Measurements from ENCODE around the gene LARGE1. TPM values are rescaled to one million over a fixed set of nuclear protein-coding genes. Genes with fewer than 3 reads are reported as not detected.

The LARGE1 gene
- polyA plus RNA-seq, 3 donors from 2014 or later: 0.04 to 0.29 TPM; not detected in 1

DNA sequence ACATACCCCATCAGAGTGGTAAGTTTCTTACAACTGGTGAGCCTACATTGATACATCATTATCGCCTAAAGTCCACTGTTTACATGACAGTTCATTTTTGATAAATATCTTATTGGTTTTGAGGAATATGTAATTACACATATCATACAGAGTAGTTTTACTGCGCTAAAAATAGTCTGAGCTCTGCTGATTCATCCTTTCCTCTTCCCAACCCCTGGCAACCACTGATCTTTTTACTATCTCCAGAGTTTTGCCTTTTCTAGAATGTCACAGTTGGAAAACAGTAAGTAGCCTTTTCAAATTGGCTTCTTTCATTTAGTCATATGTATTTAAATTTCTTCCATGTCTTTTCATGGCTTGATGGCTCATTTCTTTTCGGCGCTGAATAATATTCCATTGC is 112.8 kb downstream of the LARGE1 start:
- no peaks in the 10 kb centered on the region for H3K36me3 Mint-ChIP-seq
- peaks cover 0 to 2% (median 1%) of the 10 kb centered on the region in 3 donors for H3K27me3 Mint-ChIP-seq (ENCODE audit: low read depth in 3 of 3)
- H3K4me3 Mint-ChIP-seq: no peak overlapping the region
- peaks cover 0 to 4% of the 10 kb centered on the region in 2 donors for H3K4me1 Mint-ChIP-seq
- H3K27ac Mint-ChIP-seq: no peak overlapping the region
- no peak for DNase-seq
- H3K9me3 Mint-ChIP-seq: peaks cover 0 to 4% (median under 1%) of the 10 kb centered on the region in 6 donors

DNA sequence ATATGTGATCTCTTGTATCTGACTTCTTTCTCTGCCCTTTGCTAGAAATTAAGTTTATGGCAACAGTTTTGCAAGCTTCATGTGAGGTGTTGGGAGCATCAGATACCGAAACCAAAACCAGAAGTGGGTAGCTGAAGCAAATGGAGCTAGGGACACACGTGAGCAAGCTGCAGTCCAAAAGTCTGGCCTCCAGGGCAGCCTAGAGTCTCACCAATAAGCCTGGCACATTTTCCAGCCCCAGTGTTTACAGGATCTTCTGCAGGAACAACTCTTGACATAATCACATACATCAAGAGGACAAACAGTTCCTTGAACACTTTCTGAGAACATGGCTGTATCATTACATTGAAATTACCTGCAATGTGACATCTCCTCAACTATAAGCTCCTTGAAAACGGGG is 114.1 kb downstream of the LARGE1 start:
- Mint-ChIP-seq H3K27me3 (ENCODE audit: low read depth in 3 of 3) (peaks cover 0 to 1% (median 0%) of the 10 kb centered on the region in 3 donors), H3K9me3 (peaks cover 0 to 5% (median 1%) of the 10 kb centered on the region in 6 donors), H3K4me1 (peaks cover 0 to 1% of the 10 kb centered on the region in 2 donors), H3K4me3 (no peak overlapping the region), H3K27ac (no peak overlapping the region), H3K36me3 (no peaks in the 10 kb centered on the region)
- no peak for DNase-seq

DNA sequence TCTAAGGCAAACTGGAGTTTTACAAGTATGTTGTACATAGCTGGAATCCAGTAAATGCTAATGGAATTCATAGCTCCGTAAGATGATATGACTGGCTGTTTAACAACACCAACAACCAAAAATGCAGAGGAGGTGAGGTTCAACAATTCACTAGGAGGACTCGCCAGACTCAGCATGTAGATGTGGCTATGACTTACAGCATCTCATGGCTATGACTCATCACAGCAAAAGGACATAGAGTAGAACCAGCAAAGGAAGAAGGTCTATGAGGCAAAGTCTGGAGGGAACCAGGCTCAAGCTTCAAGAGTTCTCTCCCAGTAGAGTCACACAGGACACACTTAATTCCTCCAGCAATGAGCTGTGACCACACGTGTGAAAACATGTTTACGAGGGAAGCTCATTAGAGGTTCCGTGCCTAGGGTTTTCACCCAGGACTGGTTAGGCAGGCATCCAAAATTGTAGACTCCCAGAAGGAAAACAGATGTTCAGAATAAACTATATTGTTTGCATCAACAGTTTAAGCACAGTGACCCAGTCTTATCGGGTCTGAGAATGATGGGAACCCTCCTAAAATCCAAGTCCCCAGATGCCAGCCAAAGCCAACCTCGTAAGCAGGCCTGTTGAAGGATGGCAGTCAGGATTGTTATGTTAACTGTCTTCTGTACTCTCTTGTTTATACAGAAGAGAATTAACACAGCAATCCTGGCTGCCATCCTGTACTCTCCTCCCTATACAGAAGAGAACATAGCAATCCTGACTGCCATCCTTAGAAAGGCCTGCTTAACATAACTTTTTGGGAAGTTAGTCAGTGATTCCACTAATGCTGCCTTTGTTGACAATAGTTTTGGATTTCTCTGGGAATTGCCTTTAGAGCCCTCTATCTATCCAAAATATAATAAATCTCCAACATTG is 116.6 kb downstream of the LARGE1 start:
- peaks cover 0 to 1% (median 0%) of the 10 kb centered on the region in 3 donors for H3K27me3 Mint-ChIP-seq (ENCODE audit: low read depth in 3 of 3)
- no peak overlapping the region for H3K4me3 Mint-ChIP-seq
- peaks cover 0 to 6% (median 2%) of the 10 kb centered on the region in 6 donors for H3K9me3 Mint-ChIP-seq
- no peak for DNase-seq
- H3K4me1 Mint-ChIP-seq: peaks cover 0 to 1% of the 10 kb centered on the region in 2 donors
- H3K27ac Mint-ChIP-seq: no peak overlapping the region
- no peaks in the 10 kb centered on the region for H3K36me3 Mint-ChIP-seq

DNA sequence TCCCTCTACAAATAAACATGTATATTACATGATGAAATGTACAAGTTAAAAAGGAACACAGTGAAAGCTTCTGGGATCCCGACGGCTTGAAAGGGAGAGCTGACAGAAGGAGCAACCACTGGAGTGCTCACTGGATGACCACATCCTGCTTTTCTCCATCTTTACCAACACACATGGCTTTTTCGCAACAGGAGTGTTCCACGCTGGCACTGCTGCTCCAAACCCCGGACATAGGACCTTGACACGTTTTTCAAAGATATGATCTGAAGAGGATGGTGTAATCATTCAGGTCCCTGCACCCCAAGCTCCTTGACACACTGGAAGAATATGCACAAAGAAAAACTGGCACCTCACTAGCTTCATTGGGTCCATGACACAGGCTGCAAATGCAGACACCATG is 121.9 kb downstream of the LARGE1 start:
- H3K4me3 Mint-ChIP-seq: no peak overlapping the region
- DNase-seq: no peak
- peaks cover 0 to 4% (median 1%) of the 10 kb centered on the region in 3 donors for H3K27me3 Mint-ChIP-seq (ENCODE audit: low read depth in 3 of 3)
- H3K36me3 Mint-ChIP-seq: no peaks in the 10 kb centered on the region
- H3K9me3 Mint-ChIP-seq: peaks cover 2 to 11% (median 5%) of the 10 kb centered on the region in 6 donors
- no peak overlapping the region for H3K27ac Mint-ChIP-seq
- H3K4me1 Mint-ChIP-seq: no peaks in the 10 kb centered on the region

DNA sequence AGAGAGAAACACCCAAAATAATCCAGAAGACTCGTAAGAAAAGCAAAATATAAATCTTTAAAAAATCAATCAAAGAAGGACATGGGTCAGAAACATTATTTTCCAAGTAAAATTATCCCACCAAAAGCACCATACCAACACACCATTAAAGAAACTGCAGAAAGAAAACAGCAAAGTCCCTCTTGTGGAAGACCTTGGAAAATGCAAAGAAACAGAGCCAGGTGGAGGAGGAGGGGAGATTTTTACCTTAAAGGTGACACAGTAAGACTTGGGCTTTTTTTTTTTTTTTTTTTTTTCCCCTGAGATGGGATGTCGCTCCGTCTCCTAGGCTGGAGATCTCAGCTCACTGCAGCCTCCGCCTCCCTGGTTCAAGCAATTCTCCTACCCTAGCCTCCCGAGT is 123.8 kb downstream of the LARGE1 start:
- peaks cover 0 to 4% (median 3%) of the 10 kb centered on the region in 3 donors for H3K27me3 Mint-ChIP-seq (ENCODE audit: low read depth in 3 of 3)
- H3K27ac Mint-ChIP-seq: no peak overlapping the region
- no peaks in the 10 kb centered on the region for H3K36me3 Mint-ChIP-seq
- peaks cover 2 to 11% (median 5%) of the 10 kb centered on the region in 6 donors for H3K9me3 Mint-ChIP-seq
- no peaks in the 10 kb centered on the region for H3K4me1 Mint-ChIP-seq
- no peak for DNase-seq
- H3K4me3 Mint-ChIP-seq: no peak overlapping the region

DNA sequence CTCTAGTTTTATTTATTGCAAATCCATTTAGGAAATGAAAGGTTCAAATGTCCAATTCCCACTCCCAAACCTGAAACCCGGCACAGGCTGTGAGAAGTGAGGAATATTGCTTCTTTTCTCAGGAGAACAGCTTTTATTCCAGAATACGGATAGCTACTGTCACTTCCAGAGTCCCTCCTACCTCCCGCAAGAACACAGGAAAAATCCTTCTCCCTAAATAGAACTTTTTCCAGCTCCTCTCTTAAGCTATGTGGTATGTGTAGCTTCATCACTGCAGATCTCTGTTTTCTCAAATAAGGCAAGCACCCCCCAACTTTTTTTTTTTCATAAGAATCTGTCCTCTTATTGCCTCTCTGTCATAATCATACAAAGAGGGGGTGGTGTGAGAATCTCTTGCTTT is 126.8 kb downstream of the LARGE1 start:
- no peak for DNase-seq
- Mint-ChIP-seq H3K9me3 (peaks cover 3 to 23% (median 14%) of the 10 kb centered on the region in 6 donors), H3K27ac (no peak overlapping the region), H3K4me1 (no peaks in the 10 kb centered on the region), H3K36me3 (peaks cover 3 to 4% (median 3%) of the 10 kb centered on the region in 3 donors), H3K4me3 (no peak overlapping the region), H3K27me3 (ENCODE audit: low read depth in 3 of 3) (peaks cover 3 to 4% (median 3%) of the 10 kb centered on the region in 3 donors)

DNA sequence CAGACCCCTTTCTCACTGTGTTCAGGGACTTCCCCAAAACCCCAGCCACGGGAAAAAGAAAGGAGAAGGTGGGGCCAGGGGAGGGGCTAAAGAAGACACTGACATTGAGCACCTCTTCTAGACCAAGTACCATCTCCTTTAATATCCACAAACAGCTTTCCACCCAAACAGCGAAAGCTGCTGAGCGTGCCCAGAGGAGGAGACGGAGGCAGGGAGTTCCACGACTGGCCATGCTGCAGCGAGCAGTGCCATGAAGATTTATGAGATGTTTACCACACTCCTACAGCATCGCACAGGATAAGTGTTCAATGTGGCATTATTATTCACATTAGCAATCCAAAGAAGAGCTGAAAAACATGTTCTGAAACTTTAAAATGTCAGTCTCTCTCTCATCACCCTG is 127.4 kb downstream of the LARGE1 start:
- Mint-ChIP-seq H3K27me3 (ENCODE audit: low read depth in 3 of 3) (peaks cover 3 to 4% (median 3%) of the 10 kb centered on the region in 3 donors), H3K4me3 (no peak overlapping the region), H3K9me3 (peaks cover 3 to 27% (median 18%) of the 10 kb centered on the region in 6 donors), H3K36me3 (peaks cover 3 to 6% (median 4%) of the 10 kb centered on the region in 3 donors), H3K27ac (no peak overlapping the region), H3K4me1 (no peaks in the 10 kb centered on the region)
- no peak for DNase-seq

DNA sequence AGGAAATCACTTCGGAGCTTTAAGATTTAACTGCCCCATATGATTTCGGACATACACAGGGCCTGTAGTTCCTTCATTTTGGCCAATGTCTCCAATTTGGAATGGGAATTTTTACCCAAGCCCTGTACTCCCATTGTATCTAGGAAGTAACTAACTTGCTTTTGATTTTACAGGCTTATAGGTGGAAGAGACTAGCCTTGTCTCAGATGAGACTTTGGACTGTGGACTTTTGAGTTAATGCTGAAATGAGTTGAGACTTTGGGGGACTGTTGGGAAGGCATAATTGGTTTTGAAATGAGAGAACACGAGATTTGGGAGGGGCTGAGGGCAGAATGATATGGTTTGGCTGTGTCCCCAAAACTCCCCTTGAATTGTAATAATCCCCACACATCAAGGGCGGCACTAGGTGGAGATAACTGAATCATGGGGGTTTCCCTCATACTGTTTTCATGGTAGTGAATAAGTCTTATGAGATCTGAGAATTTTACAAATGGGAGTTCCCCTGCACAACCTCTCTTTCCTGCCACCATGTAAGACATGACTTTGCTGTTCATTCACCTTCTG is 130.5 kb downstream of the LARGE1 start:
- peaks cover 0 to 3% (median 3%) of the 10 kb centered on the region in 3 donors for H3K27me3 Mint-ChIP-seq (ENCODE audit: low read depth in 3 of 3)
- H3K36me3 Mint-ChIP-seq: peaks cover 3 to 6% (median 4%) of the 10 kb centered on the region in 3 donors
- H3K27ac Mint-ChIP-seq: no peak overlapping the region
- peaks cover 3 to 32% (median 19%) of the 10 kb centered on the region in 6 donors for H3K9me3 Mint-ChIP-seq
- no peak for DNase-seq
- no peaks in the 10 kb centered on the region for H3K4me1 Mint-ChIP-seq
- no peak overlapping the region for H3K4me3 Mint-ChIP-seq

DNA sequence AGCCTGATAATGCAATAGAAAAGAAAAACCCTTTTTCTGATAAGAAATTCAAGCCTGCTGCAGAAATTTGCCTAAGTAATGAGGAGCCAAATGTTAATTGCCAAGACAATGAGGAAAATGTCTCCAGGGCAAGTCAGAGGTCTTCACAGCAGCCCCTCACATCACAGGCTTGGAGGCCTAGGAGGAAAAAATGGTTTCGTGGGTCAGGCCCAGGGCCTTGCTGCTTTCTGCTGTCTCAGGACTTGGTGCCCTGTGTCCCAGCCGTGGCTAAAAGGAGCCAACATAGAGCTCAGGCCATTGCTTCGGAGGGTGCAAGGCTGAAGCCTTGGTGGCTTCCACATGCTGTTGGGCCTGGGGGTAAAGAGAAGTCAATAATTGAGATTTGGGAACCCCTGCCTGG is 131.3 kb downstream of the LARGE1 start:
- Mint-ChIP-seq H3K27ac (no peak overlapping the region), H3K27me3 (ENCODE audit: low read depth in 3 of 3) (peaks cover 0 to 3% (median 3%) of the 10 kb centered on the region in 3 donors), H3K9me3 (peaks cover 3 to 32% (median 19%) of the 10 kb centered on the region in 6 donors), H3K4me3 (no peak overlapping the region), H3K4me1 (no peaks in the 10 kb centered on the region), H3K36me3 (peaks cover 3 to 6% (median 4%) of the 10 kb centered on the region in 3 donors)
- DNase-seq: no peak

DNA sequence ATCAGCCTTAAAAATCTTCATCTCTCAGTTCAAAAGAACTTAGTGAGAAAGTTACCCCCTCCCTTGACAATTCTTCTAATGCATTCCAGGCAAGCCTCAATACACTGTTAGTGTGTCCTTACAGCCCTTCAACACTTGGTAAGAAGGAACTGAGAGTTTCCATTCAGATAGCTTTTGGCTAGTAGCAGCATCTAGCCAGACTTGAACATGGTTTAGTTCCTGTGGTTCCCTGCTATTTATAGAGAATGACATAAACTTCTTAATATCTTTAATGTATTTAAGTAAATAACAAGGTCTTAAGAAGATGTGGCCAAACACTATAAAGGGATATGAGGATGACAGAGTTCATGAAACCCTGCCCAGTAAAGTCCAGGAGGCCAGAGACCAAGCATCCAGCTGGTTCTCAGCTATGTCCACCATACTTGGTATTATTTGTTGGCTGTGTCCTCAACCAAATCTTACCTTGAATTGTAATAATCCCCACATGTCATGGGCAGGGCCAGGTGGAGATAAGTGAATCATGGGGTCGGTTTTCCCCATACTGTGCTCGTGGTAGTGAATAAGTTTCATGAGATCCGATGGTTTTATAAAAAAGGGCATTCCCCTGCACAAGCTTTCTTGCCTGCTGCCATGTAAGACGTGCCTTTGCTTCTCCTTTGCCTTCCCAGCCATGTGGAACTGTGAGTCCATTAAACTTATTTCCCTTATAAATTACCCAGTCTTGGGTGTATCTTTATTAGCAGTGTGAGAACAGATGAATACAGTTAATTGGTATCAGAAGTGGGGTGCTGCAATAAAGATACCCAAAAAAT is 132.4 kb downstream of the LARGE1 start:
- H3K27ac Mint-ChIP-seq: no peak overlapping the region
- DNase-seq: no peak
- no peaks in the 10 kb centered on the region for H3K4me1 Mint-ChIP-seq
- H3K4me3 Mint-ChIP-seq: no peak overlapping the region
- peaks cover 3 to 32% (median 18%) of the 10 kb centered on the region in 6 donors for H3K9me3 Mint-ChIP-seq
- H3K36me3 Mint-ChIP-seq: peaks cover 3 to 6% (median 4%) of the 10 kb centered on the region in 3 donors
- peaks cover 0 to 3% (median 3%) of the 10 kb centered on the region in 3 donors for H3K27me3 Mint-ChIP-seq (ENCODE audit: low read depth in 3 of 3)

DNA sequence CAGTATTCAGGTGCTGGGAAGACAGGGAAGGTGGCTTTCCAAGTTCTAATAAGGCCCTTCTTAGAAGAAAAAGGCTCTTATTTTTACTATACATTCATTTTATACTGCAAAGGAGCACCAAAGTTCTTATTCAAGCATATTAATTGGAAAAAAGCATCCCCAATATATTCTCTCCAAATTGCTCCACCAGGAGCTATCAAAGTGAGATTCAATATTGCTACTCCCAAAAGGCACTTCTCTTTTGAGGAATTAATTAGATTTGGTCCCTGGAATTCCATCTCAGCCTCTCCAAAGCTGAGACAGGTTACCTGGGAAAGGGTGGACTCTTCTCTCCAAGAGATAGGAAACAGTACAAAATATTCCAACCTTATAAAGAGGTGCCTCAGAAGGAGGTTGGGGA is 134.1 kb downstream of the LARGE1 start:
- H3K27ac Mint-ChIP-seq: no peak overlapping the region

DNA sequence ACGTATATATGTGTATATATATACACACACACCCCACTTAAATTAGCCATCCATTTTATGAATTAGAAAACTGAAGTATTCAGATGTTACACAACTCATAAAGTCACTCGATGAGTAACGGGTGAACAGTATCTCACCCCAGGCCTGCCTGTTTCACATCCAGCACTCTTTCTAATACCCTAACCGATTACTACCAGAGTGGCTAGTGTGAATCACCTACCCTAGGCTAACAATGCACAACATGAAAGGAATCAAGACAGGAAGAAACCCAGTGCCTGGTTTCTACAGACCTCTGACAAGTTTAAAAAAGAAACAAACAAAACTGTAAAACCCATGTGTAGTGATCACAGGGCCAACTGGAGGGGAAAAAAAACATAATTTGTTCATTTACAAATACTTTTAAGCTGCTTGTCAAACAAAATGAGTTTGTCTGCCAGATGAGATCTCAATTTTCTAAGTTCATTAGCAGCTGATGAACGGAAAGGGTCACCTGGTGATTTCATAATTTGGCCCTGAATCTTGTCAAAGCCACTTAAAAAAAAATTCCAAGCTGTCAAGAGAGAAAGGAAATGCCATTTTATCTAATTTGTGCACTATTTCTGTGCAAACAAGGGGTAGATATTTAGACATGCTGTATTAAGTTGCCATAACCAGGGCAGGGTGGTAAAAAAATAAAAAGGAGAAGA is 134.8 kb downstream of the LARGE1 start:
- H3K4me3 Mint-ChIP-seq: no peak overlapping the region
- no peak overlapping the region for H3K27ac Mint-ChIP-seq

More for the DNA sequence above, 134.1 kb downstream of the LARGE1 start:
- Mint-ChIP-seq H3K9me3 (peaks cover 3 to 32% (median 18%) of the 10 kb centered on the region in 6 donors), H3K4me3 (no peak overlapping the region), H3K4me1 (no peaks in the 10 kb centered on the region), H3K36me3 (peaks cover 3 to 10% (median 4%) of the 10 kb centered on the region in 3 donors), H3K27me3 (ENCODE audit: low read depth in 3 of 3) (peaks cover 0 to 6% (median 3%) of the 10 kb centered on the region in 3 donors)
- no peak for DNase-seq

DNA sequence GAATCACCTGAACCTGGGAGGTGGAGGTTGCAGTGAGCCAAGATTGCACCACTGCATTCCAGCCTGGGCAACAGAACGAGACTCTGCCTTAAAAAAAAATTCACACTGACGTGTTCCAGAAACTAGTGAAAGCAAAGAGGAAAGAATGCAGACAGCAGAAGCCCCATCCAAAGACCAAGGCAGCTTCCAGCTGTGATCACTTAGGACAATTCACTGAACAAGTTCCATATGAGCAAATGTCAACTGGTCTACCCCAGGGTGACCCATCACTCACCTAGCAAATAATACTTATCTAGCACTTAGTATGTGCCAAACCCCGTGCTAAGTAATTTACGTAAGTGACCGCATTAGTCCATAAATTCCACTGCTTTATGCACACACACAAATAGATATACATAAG is 138.9 kb downstream of the LARGE1 start:
- Mint-ChIP-seq H3K4me3 (no peak overlapping the region), H3K9me3 (peaks cover 0 to 13% (median 2%) of the 10 kb centered on the region in 6 donors), H3K27ac (no peak overlapping the region), H3K4me1 (no peaks in the 10 kb centered on the region), H3K27me3 (ENCODE audit: low read depth in 3 of 3) (peaks cover 0 to 3% (median 3%) of the 10 kb centered on the region in 3 donors), H3K36me3 (peaks cover 0 to 3% (median 0%) of the 10 kb centered on the region in 3 donors)
- no peak for DNase-seq

More for the DNA sequence above, 134.8 kb downstream of the LARGE1 start:
- peaks cover 0 to 6% (median 3%) of the 10 kb centered on the region in 3 donors for H3K27me3 Mint-ChIP-seq (ENCODE audit: low read depth in 3 of 3)
- no peaks in the 10 kb centered on the region for H3K4me1 Mint-ChIP-seq
- DNase-seq: no peak
- peaks cover 3 to 10% (median 4%) of the 10 kb centered on the region in 3 donors for H3K36me3 Mint-ChIP-seq
- peaks cover 3 to 39% (median 17%) of the 10 kb centered on the region in 6 donors for H3K9me3 Mint-ChIP-seq

Measured in immature natural killer cell (primary cell).